Immature natural killer cell (primary cell): ENCODE measurements around the gene KRTAP4-2. TPM values are rescaled to one million over a fixed set of nuclear protein-coding genes. Genes with fewer than 3 reads are reported as not detected.
"Not testable (repeated sequence)": the region's sequence is repeated elsewhere in the genome, so short reads cannot be mapped to it uniquely, and the experiment has no call there.

Experiments
- DNase-seq, 3 donors: peaks; one replicate each; pipeline ENCODE4 v3.0.0; 2022; ENCODE audit warnings: mixed read lengths in 1 of 3
- H3K27ac Mint-ChIP-seq, 6 donors: one replicate each; pipeline ENCODE4 v1.8.0; 2020; ENCODE audit warnings: mixed read lengths in 6 of 6, mild to moderate bottlenecking in 5 of 6, inconsistent platforms in 4 of 6, moderate library complexity in 3 of 6
- H3K27me3 Mint-ChIP-seq, 3 donors: one replicate each; pipeline ENCODE4 v1.8.0; 2020 to 2021; ENCODE audit warnings: low read depth in 3 of 3, mild to moderate bottlenecking in 3 of 3, mixed read lengths in 3 of 3, moderate library complexity in 3 of 3, inconsistent platforms in 1 of 3
- H3K36me3 Mint-ChIP-seq, 3 donors: one replicate each; pipeline ENCODE4 v1.8.0; 2020; ENCODE audit warnings: mixed read lengths in 3 of 3, inconsistent platforms in 2 of 3, mild to moderate bottlenecking in 2 of 3
- H3K4me1 Mint-ChIP-seq, 2 donors: one replicate each; pipeline ENCODE4 v1.8.0; 2020; ENCODE audit warnings: inconsistent platforms in 2 of 2, mild to moderate bottlenecking in 2 of 2, mixed read lengths in 2 of 2, moderate library complexity in 1 of 2
- H3K4me3 Mint-ChIP-seq, 5 donors: one replicate each; pipeline ENCODE4 v1.8.0; 2020; ENCODE audit warnings: mild to moderate bottlenecking in 5 of 5, mixed read lengths in 5 of 5, inconsistent platforms in 3 of 5, moderate library complexity in 3 of 5
- H3K9me3 Mint-ChIP-seq, 6 donors: one replicate each; pipeline ENCODE4 v1.8.0; 2020; ENCODE audit warnings: mild to moderate bottlenecking in 6 of 6, mixed read lengths in 6 of 6, inconsistent platforms in 4 of 6, moderate library complexity in 3 of 6
- polyA plus RNA-seq, 3 donors: library from polyadenylated mRNA; unstranded; fragments of 300-500 nt; fragmentation: Illumina TruSeq; gene quantifications; one replicate each; pipeline ENCODE4 v1.2.3, GENCODE V29; 2021

The KRTAP4-2 gene
- polyA plus RNA-seq, 3 donors from 2014 or later, result not detected

GRCh38 chr17:41184480-41184961, 6.5 kb upstream of the KRTAP4-2 start, which contains the start of gene KRTAP4-1:
KRTAP4-1 (minus strand) TSS chr17:41184911; CDS start chr17:41184854, 57 bp downstream.
- Mint-ChIP-seq H3K4me3 (no peak within 1 kb of the TSS), H3K4me1 (no peaks in the 10 kb centered on the region), H3K36me3 (no peaks in the 10 kb centered on the region), H3K9me3 (no peaks in the 10 kb centered on the region), H3K27ac (no peak within 1 kb of the TSS), H3K27me3 (peaks cover 4 to 11% (median 5%) of the 10 kb centered on the region in 3 donors)
- DNase-seq, result no peak

GRCh38 chr17:41178843-41179616, 1.0 kb upstream of the KRTAP4-2 start:
- no peaks in the 10 kb centered on the region for H3K36me3 Mint-ChIP-seq

GRCh38 chr17:41178341-41178740, 320 bp upstream of the KRTAP4-2 start:
- no peak for DNase-seq
- H3K4me1 Mint-ChIP-seq, result no peaks in the 10 kb centered on the region
- peaks cover under 1 to 8% (median 2%) of the 10 kb centered on the region in 3 donors for H3K27me3 Mint-ChIP-seq
- no peak overlapping the region for H3K27ac Mint-ChIP-seq
- H3K9me3 Mint-ChIP-seq, result no peaks in the 10 kb centered on the region
- no peak overlapping the region for H3K4me3 Mint-ChIP-seq
- no peaks in the 10 kb centered on the region for H3K36me3 Mint-ChIP-seq

More at GRCh38 chr17:41178843-41179616, 1.0 kb upstream of the KRTAP4-2 start:
- no peak for DNase-seq
- H3K9me3 Mint-ChIP-seq, result no peaks in the 10 kb centered on the region
- no peaks in the 10 kb centered on the region for H3K4me1 Mint-ChIP-seq
- no peak overlapping the region for H3K4me3 Mint-ChIP-seq
- H3K27me3 Mint-ChIP-seq, result peaks cover 0 to 3% (median 2%) of the 10 kb centered on the region in 3 donors
- H3K27ac Mint-ChIP-seq, result no peak overlapping the region

- H3K36me3 Mint-ChIP-seq, result no peaks in the 10 kb centered on the region
Measured at GRCh38 chr17:41176744-41177387, 1.2 kb downstream of the KRTAP4-2 start.

GRCh38 chr17:41171886-41172285, 6.1 kb downstream of the KRTAP4-2 start:
- no peak overlapping the region for H3K4me3 Mint-ChIP-seq
- no peak overlapping the region for H3K27ac Mint-ChIP-seq

More at GRCh38 chr17:41176744-41177387, 1.2 kb downstream of the KRTAP4-2 start:
- no peaks in the 10 kb centered on the region for H3K4me1 Mint-ChIP-seq
- H3K27me3 Mint-ChIP-seq, result peaks cover 2 to 7% (median 2%) of the 10 kb centered on the region in 3 donors
- no peak for DNase-seq
- H3K27ac Mint-ChIP-seq, result no peak overlapping the region
- H3K4me3 Mint-ChIP-seq, result no peak overlapping the region
- no peaks in the 10 kb centered on the region for H3K9me3 Mint-ChIP-seq

GRCh38 chr17:41168121-41168520, 9.9 kb downstream of the KRTAP4-2 start, which contains the start of gene KRTAP4-3:
KRTAP4-3 (minus strand) TSS chr17:41168221; CDS start chr17:41168172, 49 bp downstream.
- H3K27me3 Mint-ChIP-seq, result peaks cover 3 to 6% (median 5%) of the 10 kb centered on the region in 3 donors
- no peak within 1 kb of the TSS for H3K4me3 Mint-ChIP-seq
- no peaks in the 10 kb centered on the region for H3K9me3 Mint-ChIP-seq
- H3K4me1 Mint-ChIP-seq, result no peaks in the 10 kb centered on the region
- DNase-seq, result no peak
- H3K36me3 Mint-ChIP-seq, result no peaks in the 10 kb centered on the region
- no peak within 1 kb of the TSS for H3K27ac Mint-ChIP-seq

More at GRCh38 chr17:41171886-41172285, 6.1 kb downstream of the KRTAP4-2 start:
- Mint-ChIP-seq H3K4me1 (no peaks in the 10 kb centered on the region), H3K36me3 (no peaks in the 10 kb centered on the region), H3K9me3 (no peaks in the 10 kb centered on the region), H3K27me3 (peaks cover 2 to 5% (median 4%) of the 10 kb centered on the region in 3 donors)
- no peak for DNase-seq

- Mint-ChIP-seq H3K4me1 (no peaks in the 10 kb centered on the region), H3K36me3 (no peaks in the 10 kb centered on the region), H3K9me3 (no peaks in the 10 kb centered on the region), H3K27me3 (peaks cover 3 to 7% (median 5%) of the 10 kb centered on the region in 3 donors), H3K27ac (no peak overlapping the region), H3K4me3 (no peak overlapping the region)
- DNase-seq, result no peak
Measured at GRCh38 chr17:41167561-41167960, 10.5 kb downstream of the KRTAP4-2 start.

GRCh38 chr17:41163828-41164227, 14.2 kb downstream of the KRTAP4-2 start:
- no peaks in the 10 kb centered on the region for H3K4me1 Mint-ChIP-seq
- H3K27me3 Mint-ChIP-seq, result peaks cover 8 to 11% (median 9%) of the 10 kb centered on the region in 3 donors
- no peak for DNase-seq
- no peak overlapping the region for H3K4me3 Mint-ChIP-seq
- H3K9me3 Mint-ChIP-seq, result no peaks in the 10 kb centered on the region
- no peaks in the 10 kb centered on the region for H3K36me3 Mint-ChIP-seq
- H3K27ac Mint-ChIP-seq, result no peak overlapping the region

DNA sequence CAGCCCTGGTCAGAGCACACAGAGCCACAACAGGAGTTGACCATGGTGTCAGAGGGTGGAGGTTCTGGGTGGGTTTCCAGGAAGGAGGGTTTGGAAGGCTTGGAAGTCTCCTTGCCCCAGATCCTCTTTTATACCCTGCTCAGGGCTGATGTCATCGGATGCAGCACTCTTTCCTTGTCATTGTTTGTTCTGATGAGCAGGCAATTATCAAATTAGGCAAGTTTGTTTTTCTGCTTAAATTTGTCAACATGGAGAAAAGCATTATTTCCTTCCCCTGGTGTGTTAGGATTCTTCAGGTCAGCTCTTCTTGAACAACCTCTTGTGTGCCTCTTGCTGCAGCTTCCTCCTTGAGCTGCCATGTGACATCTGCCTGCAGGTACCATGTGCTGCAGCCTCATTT, 17.4 kb downstream of the KRTAP4-2 start, which contains the start of gene KRTAP4-4:
KRTAP4-4 (minus strand) TSS at position 101 of the 400 bp plus-strand sequence; CDS start at position 44, 57 bp downstream.
- H3K27ac Mint-ChIP-seq, result no peak within 1 kb of the TSS

DNA sequence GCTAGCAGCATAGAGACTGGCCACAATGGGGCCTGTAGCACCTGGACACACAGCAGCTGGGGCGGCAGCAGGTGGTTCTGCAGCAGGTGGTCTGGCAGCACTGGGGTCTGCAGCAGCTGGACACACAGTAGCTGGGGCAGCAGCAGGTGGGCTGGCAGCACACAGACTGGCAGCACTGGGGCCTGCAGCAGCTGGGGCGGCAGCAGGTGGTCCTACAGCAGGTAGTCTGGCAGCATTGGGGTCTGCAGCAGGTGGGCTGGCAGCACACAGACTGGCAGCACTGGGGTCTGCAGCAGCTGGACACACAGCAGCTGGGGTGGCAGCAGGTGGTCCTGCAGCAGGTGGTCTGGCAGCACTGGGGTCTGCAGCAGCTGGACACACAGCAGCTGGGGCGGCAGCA, 17.8 kb downstream of the KRTAP4-2 start:
- H3K27me3 Mint-ChIP-seq, result peaks cover 4 to 13% (median 12%) of the 10 kb centered on the region in 3 donors
- not testable (repeated sequence) for DNase-seq, H3K4me3 Mint-ChIP-seq, H3K9me3 Mint-ChIP-seq, H3K27ac Mint-ChIP-seq, H3K36me3 Mint-ChIP-seq, H3K4me1 Mint-ChIP-seq

More for the DNA sequence above, 17.4 kb downstream of the KRTAP4-2 start, which contains the start of gene KRTAP4-4:
- no peaks in the 10 kb centered on the region for H3K36me3 Mint-ChIP-seq
- H3K9me3 Mint-ChIP-seq, result no peaks in the 10 kb centered on the region
- DNase-seq, result no peak
- H3K4me1 Mint-ChIP-seq, result no peaks in the 10 kb centered on the region
- H3K27me3 Mint-ChIP-seq, result peaks cover 4 to 12% (median 11%) of the 10 kb centered on the region in 3 donors
- H3K4me3 Mint-ChIP-seq, result no peak within 1 kb of the TSS

DNA sequence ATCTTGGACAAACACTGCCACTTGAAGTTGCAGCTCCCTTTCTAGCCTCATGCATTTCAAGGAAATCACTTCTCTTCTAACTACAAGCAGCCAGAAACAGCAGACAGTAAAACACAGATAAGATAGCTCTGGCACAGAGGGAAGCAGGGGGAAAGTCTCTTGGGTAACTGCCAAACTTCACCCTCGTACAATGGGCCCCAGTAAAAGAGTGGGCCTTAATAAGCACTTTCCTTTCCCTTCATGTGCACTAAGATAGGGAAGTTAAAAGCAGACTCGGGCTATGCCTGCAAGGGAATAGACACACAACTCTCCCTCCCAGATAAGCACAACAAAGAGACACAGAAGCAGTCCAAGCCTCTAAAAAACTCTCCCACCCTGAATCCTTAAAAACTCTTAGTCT, 24.2 kb downstream of the KRTAP4-2 start:
- H3K9me3 Mint-ChIP-seq, result no peaks in the 10 kb centered on the region
- peaks cover 2 to 12% (median 4%) of the 10 kb centered on the region in 3 donors for H3K27me3 Mint-ChIP-seq
- no peak overlapping the region for H3K4me3 Mint-ChIP-seq
- H3K4me1 Mint-ChIP-seq, result no peaks in the 10 kb centered on the region
- DNase-seq, result no peak
- no peak overlapping the region for H3K27ac Mint-ChIP-seq
- no peaks in the 10 kb centered on the region for H3K36me3 Mint-ChIP-seq

DNA sequence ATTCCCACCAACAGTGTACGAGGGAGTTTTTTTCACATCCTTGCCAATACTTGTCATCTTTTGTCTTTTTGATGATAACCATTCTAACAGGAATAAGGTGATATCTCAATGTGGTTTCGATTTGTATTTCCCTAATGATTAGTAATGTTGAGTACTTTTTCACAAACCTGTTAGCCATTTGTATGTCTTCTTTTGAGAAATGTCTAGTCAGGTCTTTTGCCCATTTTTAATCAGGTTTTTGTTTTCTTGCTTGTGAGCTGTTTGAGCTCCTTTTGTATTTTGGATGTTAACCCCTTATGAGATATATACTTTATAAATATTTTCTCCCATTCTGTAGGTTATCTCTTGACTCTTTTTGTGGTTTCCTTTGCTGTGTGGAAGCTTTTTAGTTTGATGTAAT, 26.5 kb downstream of the KRTAP4-2 start:
- Mint-ChIP-seq H3K27ac (no peak overlapping the region), H3K4me1 (no peaks in the 10 kb centered on the region), H3K4me3 (no peak overlapping the region), H3K27me3 (peaks cover 0 to 10% (median 3%) of the 10 kb centered on the region in 3 donors), H3K36me3 (no peaks in the 10 kb centered on the region), H3K9me3 (no peaks in the 10 kb centered on the region)
- DNase-seq, result no peak

DNA sequence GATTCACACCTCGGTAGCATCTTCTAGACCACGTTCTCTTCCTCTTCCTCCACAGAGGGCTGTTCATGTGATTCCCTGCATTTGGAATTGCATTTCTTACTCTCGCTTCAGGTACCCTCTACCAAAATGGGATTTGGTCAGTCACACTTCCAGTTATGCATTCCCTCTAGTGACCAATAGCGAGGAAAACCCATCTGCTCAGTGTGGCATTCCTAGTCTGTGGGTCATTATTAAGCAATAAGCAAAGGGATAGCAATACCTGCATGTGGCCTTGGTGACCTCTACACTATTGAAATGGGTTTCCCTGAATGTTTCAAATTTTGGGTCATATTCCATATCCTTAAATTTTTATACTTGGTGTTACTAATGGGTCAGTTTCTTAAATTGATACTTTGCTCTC, 28.0 kb downstream of the KRTAP4-2 start:
- no peak overlapping the region for H3K4me3 Mint-ChIP-seq
- no peaks in the 10 kb centered on the region for H3K4me1 Mint-ChIP-seq
- DNase-seq, result no peak
- peaks cover 0 to 6% (median 3%) of the 10 kb centered on the region in 3 donors for H3K27me3 Mint-ChIP-seq
- peaks cover 0 to 1% (median 0%) of the 10 kb centered on the region in 6 donors for H3K9me3 Mint-ChIP-seq
- no peak overlapping the region for H3K27ac Mint-ChIP-seq
- H3K36me3 Mint-ChIP-seq, result no peaks in the 10 kb centered on the region

DNA sequence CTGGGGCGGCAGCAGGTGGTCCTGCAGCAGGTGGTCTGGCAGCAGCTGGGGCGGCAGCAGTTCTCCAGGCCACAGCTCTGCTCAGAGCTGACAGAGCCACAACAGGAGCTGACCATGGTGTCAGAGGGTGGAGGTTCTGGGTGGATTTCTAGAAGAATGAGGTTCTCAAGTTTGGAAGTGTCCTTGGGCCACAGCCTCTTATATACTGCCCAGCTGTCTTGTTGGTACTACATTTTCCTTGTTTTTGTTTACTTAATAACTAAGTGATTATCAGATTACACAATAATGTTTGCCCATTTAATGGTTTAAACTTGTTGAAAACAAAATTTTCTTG, 28.4 kb downstream of the KRTAP4-2 start, which contains the start of gene KRTAP4-5:
KRTAP4-5 (minus strand) TSS at position 174 of the 334 bp plus-strand sequence; CDS start at position 116, 58 bp downstream.
- H3K4me3 Mint-ChIP-seq, result no peak within 1 kb of the TSS
- DNase-seq, result no peak
- no peaks in the 10 kb centered on the region for H3K4me1 Mint-ChIP-seq
- H3K27me3 Mint-ChIP-seq, result peaks cover 0 to 6% (median 3%) of the 10 kb centered on the region in 3 donors
- peaks cover 0 to 2% (median 0%) of the 10 kb centered on the region in 6 donors for H3K9me3 Mint-ChIP-seq
- no peaks in the 10 kb centered on the region for H3K36me3 Mint-ChIP-seq
- H3K27ac Mint-ChIP-seq, result no peak within 1 kb of the TSS
